GM18498 (cell line): ENCODE measurements around the gene SLC4A5.
"Not testable (repeated sequence)": the region's sequence is repeated elsewhere in the genome, so short reads cannot be mapped to it uniquely, and the experiment has no call there.

Source experiments
- ATAC-seq: cut with Tn5 transposase; IDR thresholded peaks from one replicate; pipeline ENCODE4 v1.9.1; 2021; ENCODE audit warnings: mild to moderate bottlenecking, moderate library complexity; ENCODE audit not compliant: unreplicated experiment

The SLC4A5 gene

GRCh38 chr2:74201596-74201995 is 141.6 kb downstream of the SLC4A5 start:
- no peak for ATAC-seq

GRCh38 chr2:74201196-74201595 is 142.0 kb downstream of the SLC4A5 start:
- ATAC-seq, result no peak

DNA sequence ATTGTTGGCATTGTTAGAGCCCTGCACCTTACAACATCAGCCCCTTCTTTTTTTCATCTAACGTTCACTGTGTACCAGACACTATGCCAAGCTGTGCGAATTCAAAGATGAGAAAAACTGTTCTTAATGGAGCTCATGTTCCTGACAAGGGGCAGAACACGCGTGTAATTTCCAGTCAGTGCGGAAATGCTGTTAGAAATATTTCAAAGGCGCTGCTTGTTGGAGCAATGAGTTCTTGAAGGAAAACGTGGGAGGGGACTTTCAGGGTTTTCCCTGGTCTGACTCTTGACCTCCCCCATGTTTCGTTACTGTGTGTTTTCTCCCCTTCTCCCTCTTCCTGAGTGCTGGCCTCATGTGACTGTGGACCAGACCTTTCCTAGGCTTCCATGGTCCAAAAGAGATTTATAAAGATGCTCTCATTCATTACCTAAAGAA is 143.3 kb downstream of the SLC4A5 start:
- no peak for ATAC-seq

DNA sequence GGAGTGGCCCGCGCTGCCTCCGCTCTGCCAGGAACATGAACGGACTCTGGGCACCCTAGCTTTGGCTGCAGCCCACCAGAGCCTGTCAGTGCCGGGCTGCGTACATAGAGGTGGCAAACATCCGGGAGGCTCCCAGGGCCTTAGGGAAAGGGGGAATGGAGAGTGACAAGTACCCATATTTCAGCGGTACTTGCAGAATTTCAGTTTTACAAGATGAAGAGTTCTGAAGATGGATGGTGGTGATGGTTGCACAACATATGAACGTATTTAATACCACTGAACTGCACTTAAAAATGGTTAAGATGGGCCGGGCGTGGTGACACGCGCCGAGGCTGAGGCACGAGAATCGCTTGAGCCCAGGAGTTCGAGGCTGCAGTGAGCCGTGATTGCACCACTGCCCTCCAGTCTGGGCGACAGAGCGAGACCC is 143.9 kb downstream of the SLC4A5 start:
- no peak for ATAC-seq

DNA sequence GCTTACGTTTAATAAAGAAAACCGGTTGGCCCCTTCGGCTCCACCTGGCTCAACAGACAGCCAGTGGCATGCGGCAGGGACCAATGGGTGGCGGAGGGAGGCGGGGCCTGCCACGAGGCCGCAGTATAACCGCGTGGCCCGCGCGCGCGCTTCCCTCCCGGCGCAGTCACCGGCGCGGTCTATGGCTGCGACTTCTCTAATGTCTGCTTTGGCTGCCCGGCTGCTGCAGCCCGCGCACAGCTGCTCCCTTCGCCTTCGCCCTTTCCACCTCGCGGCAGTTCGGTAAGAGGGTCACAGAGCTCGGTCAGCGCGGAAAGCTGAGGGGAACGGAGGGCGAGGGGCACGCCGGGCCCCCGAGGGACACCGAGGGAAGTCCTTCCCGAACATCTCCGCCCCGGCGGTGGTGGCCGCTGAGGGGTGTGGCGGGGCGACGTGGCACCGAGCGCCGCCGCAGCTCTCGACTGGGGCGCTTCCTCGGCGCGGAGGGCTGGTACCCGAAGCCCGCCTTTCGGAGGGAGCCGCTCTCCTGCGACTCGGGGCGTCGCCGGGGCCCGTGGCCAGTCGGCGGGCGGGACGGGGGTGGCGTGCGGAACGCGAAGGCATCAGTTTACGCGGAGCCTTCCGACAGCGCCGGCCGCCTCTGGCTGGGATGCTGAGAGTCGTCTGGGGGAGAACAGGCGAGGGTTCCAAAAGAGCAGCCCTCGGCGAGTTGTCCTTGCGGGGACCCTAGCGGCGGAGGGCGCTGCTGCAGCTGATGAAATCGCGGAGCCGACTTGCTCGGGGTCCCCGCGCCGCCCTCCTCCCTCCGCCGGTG is 144.5 kb downstream of the SLC4A5 start, which contains the start of gene MTHFD2:
TSS of gene MTHFD2 (plus strand) at position 155 of the 814 bp plus-strand sequence. CDS start at position 182, 27 bp downstream.
- peak; percentile 90 for ATAC-seq

DNA sequence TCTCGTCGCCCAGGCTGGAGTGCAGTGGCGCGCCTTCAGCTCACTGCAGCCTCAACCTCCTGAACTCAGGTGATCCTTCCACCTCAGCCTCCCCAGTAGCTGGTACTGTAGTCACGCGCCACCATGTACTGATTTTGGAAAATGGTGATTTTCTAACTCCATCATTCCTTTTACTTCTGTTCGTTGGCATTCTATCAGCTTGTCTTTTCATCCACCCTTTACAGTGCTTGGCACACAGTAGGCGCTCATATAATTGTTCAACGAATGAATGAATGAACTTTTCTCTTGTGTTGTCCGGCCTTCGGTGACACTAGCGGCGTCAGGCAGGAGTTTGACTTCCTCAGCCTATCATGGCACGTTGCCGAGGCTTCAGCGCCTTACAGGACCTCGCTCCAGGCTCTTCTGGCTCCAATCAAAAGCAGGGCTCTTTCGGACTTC is 145.2 kb downstream of the SLC4A5 start:
- ATAC-seq, result no peak

GRCh38 chr2:74197049-74197448 is 146.2 kb downstream of the SLC4A5 start:
- no peak for ATAC-seq

DNA sequence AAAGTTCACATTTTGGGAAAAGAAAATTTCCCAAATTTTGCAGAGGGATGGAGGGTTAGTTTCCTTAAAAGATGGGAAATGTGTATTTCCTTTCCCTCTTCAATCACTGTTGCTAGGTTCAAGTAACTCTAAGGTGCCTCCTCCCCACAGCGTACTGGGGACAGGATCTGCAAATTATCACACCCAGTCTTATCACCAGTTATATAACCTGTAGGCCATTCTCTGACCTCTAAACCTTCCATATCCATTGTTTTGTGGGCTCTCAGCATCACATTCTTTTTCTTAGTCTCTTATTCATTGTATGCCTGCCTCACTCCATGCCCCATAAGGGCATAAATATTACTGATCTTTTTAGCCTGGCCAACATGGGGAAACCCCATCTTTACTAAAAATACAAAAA is 148.4 kb downstream of the SLC4A5 start:
- ATAC-seq, result no peak

DNA sequence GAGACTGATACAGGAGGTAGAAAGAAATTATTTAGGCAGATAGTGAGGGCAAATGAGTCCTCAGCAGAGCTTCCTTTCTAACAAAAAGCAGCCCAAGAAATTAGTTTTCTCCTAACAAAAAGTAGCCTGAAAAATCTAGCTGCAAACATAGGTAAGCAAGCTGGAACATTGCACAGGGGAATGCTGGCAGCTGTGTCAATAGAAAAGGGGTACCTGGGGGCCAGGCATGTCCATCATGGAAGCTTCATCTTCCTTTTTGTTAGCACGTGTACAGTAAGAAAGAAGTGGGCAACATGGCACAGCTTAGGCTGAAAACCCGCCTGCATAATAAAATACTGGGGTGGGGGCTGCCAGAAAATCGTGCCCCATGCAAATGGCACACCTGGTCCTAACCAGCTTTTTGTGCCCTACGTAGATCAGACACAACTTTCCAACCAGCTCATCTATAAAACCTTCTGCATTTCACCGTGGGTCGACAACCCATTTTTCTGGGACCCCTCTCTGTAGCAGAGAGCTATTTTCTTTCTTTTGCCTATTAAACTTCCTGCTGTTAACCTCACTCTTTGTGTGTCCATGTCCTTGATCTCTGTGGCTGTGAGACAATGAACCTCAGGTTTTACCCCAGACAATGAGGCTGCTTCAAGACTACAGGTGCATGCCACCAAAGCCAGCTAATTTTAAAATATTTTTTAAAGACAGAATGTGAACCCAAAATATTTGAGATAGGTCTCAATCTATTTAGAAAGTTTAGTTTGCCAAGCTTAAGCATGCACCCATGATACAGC is 151.4 kb downstream of the SLC4A5 start:
- no peak for ATAC-seq

DNA sequence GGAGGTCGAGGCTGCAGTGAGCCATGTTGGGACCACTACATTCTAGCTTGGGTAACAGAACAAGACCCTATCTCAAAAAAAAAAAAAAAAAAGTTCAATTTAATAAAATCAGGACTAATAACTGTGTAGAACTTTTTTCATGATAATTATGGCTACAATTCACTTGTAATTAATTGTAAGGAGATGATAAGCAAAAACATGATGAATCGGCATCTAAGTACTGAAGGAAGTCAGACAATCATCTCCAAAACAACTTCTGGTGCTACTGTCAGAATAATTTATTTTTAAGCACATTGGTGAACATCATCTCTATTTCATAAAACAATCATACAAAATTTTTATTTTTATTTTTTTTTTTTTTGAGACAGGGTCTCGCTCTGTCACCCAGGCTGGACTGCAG is 154.5 kb downstream of the SLC4A5 start:
- ATAC-seq, result no peak

DNA sequence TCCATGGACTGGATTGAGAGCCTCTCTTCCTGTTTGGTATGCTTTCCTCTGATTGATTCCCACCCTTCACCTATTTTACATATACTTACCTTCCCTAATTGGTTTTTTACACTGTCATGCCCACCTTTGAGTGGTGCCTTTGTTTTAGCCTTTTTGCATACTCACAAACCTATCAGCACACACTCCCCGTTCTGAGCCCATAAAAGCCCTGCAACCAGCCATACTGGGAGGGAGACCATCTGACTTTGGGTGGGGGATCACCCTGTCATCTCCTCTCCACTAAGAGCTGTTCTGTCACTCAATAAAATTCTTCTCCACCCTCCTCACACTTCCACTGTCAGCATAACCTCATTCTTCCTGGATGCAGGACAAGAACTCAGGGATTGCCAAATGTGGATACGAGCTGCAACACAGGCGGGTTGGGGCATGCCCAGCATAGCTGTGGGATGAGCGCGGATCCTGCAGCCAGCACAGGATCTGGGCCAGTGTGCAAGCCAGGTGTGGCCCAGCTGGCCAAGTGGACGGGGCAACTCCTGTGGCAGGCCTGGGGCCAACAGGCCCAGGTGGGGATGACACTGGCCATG is 155.1 kb downstream of the SLC4A5 start:
- no peak for ATAC-seq

DNA sequence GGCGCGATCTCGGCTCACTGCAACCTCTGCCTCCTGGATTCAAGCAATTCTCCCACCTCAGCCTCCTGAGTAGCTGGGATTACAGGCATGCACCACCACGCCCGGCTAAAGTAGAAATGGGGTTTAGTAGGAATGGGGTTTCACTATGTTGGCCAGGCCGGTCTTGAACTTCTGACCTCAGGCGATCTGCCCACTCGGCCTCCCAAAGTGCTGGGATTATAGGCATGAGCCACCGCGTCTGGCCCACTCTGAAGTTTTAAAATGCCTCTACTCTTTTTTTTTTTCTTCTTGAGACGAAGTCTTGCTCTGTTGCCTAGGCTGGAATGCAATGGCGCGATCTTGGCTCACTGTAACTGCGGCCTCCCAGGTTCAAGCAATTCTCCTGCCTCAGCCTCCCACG is 156.5 kb downstream of the SLC4A5 start:
- not testable (repeated sequence) for ATAC-seq

GRCh38 chr2:74186038-74186437 is 157.2 kb downstream of the SLC4A5 start:
- peak; percentile 59 for ATAC-seq

- ATAC-seq, result no peak
Observed at GRCh38 chr2:74183878-74184277, 159.3 kb downstream of the SLC4A5 start.

DNA sequence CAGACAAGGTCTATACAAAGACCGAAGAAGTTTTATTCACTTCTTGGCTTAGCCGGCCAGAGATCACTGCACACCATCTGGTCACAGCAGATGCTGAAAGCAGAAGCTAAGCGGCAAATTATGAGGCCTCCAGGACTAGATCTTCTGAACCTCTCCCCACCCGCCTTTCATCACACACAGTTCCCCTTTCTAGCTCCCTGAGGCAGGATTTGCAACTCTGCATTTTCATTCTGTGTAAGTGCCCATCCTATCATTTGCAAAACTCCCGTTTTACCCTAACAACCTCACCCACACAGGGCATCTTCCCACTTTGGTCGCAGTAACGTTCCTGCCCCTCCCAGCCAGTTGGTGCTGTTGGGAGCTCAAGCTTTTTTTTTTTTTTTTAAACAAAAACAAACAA is 161.5 kb downstream of the SLC4A5 start:
- ATAC-seq, result no peak

DNA sequence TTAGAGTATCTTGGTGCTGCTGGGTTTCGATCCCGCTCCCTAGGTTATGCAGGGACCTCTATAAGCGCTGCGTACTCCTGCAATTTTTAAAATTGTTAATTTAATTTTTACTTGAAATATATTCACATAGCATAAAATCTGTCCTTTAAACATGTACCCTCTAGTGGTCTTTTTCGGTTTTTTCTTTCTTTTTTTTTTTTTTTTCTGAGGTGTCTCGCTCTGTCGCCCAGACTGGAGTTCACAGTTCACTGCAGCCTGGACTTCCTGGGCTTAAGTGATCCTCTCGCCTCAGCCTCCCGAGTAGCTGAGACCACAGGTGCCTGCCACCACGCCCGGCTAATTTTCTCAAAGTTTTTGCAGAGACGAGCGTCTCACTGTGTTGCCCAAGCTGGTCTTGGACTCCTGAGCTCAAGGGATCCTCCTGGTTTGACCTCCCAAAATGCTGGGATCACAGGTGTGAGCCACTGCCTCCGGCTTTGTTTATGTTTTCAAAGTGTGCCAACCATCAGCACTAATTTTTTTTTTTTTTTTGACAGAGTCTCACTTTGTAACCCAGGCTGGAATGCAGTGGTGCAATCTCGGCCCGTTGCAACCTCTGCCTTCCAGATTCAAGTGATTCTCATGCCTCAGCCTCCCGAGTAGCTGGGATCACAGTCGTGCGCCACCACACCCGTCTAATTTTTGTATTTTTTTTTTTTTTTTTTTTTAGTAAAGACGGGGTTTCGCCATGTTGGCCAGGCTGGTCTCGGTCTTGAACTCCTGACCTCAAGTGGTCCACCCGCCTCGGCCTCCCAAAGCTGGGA is 164.0 kb downstream of the SLC4A5 start:
- ATAC-seq, result peak; percentile 16

DNA sequence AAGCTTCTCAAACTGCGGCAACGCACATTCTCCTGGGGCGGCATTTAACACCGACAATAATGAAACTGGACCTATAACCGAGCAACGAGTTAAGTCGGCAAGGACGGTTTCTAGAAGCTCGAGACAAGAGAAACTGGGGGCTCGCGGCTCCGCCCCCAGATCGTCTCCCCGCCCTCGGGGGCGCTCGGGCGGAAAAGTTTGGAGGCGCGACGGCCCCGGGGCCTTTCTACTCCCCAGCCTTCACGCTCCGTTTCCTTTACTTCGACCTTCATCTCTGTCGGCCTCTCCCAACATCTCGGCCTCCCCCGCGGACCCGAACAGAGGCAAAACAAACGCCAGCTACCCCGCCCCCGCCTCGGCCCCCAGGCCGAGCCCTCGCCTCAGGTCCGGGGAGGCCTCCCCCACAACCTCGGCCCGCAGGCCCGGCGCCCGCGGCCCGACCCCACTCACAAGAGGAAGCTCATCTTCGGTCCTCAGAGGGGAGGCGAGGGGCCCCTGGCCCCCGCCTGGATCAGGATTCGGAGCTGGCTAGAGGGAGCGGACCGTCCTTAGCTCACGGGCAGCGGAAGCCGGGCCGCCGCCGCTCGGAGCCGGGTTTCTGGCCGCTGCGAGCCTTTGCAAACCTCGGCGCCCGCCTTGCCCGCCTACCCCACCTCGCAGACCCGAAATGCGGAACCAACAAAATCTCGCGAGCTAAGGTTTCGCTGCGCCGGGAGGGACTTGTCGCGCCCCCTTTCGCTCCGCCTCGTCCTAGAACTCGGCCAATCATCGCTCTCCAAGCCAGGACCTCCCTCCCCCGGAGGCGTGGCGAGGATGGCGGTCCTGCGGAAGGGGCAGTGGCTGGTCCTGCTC is 164.8 kb downstream of the SLC4A5 start, which contains the start of gene MOB1A:
TSS of gene MOB1A (minus strand) at position 669 of the 852 bp plus-strand sequence. CDS start at position 464, 205 bp downstream.
- peak; percentile 82 for ATAC-seq

GRCh38 chr2:74177696-74178095 is 165.5 kb downstream of the SLC4A5 start:
- no peak for ATAC-seq

GRCh38 chr2:74174909-74175308 is 168.3 kb downstream of the SLC4A5 start:
- ATAC-seq, result no peak

- no peak for ATAC-seq
Observed at GRCh38 chr2:74168739-74169138, 174.5 kb downstream of the SLC4A5 start.
